Activated gamma-delta T cell treated with Interleukin-2 at 50 U/mL for 16 hours (primary cell): ENCODE results near the gene WHAMM.
"Not testable (repeated sequence)": the region's sequence is repeated elsewhere in the genome, so short reads cannot be mapped to it uniquely, and the experiment has no call there.

Experiments
- DNase-seq: peaks from one replicate; pipeline ENCODE4 v3.0.0-alpha.2; 2020

WHAMM gene

DNA sequence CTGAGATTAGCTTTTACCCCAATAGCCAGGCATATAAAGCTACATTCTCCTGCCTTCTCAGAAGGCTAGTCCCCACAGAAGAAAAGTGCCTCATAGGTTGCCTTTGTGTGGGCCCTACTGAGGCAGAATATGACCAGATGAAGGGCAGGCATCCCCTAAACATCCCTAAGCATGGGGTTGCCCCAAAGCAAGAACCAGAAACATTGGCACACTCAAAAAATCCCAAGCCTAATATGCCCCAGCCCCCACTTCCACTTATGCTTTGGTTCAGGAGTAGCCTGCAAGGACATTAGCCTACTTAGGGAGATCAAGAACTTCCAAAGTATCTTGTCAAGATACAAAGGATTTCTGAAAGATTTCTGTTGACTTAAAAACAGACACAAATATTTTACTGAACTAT lies 29.7 kb downstream of the WHAMM start:
- no peak for DNase-seq

DNA sequence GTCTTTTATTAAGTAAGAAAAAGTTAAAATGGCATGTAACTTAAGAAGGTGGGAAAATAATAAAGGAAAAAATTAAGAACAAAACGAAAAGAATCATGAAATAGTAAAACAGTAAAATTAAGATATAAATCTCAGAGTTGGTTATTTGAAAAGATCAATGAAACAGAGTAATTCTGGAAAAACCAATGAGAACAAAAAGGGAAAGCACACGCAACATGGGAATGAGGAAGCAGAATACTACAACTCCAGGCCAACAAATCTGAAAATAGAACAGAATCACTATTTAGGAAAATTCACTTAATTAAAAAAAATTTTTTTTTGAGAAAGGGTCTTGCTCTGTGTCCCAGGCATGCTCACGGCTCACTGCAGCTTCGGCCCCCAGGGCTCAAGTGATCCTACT lies 30.7 kb downstream of the WHAMM start:
- no peak for DNase-seq

DNA sequence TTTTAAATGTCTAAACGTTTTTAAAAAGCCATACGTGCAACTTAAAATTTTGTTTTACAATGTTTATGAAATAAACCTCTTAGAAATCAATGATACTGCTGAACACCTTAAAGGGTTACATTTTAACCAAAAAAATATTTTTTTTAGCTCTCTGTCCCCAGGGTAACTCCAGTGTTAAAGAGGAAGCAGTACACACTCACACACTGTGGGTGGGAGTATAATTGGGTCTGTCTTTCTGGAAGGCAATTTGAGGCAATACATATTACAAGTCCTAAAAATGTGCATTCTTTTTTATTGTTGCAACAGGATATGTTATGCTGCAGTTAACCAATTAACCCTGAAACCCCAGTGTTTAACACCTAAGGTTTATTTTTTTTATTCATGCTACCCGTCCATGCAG lies 34.1 kb downstream of the WHAMM start:
- DNase-seq = no peak

DNA sequence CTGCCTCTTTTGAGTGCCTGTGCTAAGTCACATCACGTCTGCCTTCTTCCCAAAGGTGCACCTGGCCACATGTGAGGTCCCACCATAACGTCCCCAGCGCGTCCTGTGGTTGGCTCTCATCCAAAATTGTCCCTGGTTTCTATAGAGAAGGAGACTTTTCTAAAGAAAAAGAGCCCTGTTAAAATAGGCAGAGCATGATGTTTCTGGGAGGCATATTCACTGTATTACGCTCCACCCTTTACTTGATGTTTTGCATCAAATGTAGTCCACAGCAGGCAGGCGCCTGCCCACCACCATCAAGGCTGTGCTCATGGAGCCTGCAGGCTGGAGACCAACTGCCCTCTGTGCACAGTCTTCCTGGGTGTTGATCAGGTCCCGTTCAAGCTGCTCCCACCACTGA lies 36.3 kb downstream of the WHAMM start:
- no peak for DNase-seq

DNA sequence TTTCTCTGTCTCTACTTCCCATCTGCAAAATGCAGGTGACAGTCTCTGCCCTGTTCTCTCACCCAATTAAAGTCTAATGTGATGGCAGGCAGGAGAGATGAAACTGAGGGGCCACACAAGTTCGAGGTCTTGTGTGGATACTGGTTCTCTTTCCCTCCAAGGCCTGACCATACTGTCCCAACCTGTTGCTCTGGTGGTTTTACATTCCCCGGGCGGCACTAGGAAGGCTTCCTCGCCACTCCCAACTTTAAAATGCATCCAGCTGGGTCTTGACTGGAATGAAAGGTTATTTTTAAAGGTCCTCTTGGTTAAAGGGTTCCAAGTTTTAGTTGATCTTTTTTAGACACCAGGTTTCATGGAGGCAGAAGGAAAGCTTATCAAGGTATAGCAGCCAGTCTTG lies 37.2 kb downstream of the WHAMM start:
- DNase-seq = no peak

DNA sequence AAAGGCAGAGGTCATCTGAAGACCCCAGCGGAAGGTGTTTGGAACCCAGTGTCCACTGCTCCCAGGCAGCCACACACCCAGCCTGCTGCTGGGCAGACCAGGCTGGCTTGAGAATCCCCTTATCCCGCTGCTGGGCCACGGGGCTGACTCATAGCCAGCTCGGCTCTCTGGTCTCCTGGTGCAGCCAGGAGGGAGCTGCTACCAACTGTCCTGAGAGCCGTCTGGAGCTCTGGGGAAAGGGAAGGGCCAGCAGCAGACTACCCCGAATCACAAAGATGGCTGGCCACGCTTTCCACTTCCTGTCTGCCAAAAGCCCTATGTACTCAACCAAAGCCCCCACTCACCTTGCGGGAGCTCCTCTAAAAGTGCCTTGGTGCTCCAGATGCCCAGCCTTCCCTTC lies 38.3 kb downstream of the WHAMM start:
- DNase-seq = no peak

DNA sequence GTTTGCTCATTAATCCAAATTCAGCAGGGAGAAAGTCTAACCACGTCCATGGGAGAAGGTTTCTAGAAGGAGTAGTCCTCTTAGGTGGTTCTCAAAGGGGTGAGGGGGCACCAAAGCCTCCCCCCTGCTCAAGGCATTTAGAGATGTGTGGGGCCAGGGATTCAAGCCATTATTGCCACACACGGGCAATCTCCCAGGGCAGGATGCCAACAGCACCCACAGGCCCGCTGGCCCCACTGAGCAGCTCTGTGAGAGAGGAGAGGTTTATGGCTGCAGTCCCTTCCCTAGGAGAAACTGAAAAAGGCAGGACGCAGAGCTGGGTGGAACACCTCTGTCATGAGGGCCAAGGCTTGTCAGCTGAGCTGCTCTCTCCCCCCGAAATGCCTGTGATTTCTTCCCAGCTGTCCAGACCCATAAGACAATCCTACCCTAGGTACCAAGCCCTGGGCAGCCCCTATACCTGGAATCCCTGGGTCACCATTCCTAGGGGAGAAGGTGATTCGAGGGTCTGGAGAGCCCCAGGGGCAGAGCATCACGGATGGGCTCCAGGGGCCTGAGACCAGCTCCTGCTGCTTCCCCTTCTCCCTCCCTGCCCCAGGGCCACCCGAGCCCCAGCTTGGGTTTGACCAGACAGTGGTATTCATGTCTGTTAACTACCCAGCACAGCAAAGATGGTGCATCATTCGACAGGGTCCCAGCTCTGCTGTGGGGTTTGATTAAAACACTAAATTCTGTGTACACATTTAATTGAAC lies 39.0 kb downstream of the WHAMM start:
- DNase-seq = no peak

DNA sequence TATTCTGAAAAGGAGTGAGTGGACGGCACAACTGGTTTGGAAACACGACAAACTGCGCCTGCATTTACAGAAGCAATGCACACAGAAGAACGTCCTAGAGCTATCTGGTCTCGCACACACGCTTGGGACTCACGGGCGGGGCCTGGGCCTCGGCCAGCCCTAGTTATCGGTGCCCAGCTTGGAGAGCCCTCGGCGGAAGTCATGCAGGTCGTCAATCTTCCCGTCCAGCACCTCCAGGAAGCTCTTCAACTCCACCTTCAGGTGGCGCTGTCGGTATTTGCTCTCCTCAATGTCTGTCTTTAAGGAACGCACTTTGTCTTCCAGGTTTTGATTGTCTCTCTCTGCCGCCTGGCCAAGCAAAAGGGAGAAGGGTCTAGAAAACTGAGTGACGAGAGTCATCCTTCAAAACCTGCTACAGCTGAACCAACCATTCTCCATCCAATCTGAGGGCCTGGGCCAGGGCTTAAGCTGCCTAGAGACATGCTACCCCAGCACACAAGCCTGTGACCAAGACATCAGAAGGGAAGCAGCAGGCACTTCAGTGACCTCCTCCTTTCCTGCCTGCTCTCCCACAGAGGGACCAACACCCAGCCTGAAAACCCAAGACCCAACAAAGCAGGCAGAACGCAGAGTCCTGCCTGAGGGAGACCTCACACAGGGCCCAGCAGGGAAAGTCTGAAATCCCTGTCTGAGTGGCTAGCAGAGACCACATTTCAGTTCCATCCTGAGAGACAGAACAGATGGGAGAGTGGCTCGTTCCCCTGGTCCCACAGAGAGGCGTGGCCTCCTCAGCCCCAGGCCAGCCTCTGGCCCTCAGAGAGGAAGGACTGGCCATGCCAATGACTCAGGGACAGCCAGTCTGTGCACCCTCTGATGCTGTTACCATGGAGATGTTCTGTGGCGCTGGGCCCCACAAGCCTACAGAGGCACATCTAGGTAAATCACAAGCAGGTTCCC lies 40.4 kb downstream of the WHAMM start:
- peak; percentile 40 for DNase-seq

DNA sequence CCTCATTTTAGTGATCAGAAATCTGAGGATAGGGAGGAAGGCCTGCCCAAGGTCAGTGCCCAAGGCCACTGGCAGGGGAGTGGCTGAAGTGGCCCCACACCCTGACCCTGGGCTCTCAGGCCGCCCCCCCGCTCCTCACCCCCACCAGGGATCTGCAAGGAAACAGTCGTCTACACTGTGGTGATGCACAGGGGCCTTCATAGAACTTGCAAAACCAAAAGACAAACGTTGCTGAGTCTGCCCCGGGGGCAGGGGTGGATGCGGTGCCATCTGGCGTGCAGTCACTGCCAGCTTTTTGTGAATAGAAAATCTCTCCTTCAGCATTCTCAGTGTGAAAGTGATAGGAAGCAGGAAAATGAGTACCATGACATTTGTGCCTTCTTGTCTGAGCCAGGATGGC lies 41.3 kb downstream of the WHAMM start:
- DNase-seq = no peak

DNA sequence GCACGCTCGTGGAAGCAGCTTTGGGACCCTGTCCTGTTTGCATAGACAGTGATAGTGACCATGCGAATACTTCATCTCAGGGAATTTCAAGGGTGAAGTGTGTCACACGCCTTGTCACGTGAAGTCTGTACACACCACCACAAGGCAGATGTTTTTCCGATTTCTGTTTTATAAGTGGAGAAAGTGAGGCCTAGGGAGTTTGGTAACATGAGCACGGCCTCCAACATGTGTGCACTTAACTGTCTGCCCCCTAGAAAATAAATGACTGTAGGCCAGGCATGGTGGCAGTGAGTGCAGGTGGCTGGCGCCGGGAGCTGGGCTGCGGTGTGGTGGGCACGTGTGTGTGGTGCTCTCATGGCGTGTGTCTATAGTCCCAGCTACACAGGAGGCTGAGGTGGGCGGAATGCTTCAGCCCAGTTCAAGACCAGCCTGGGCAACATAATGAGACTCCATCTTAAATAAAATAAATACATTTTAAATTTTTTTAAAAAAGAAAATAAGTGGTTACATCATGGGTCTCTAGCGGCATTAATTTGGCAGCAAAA lies 42.0 kb downstream of the WHAMM start:
- DNase-seq = no peak

DNA sequence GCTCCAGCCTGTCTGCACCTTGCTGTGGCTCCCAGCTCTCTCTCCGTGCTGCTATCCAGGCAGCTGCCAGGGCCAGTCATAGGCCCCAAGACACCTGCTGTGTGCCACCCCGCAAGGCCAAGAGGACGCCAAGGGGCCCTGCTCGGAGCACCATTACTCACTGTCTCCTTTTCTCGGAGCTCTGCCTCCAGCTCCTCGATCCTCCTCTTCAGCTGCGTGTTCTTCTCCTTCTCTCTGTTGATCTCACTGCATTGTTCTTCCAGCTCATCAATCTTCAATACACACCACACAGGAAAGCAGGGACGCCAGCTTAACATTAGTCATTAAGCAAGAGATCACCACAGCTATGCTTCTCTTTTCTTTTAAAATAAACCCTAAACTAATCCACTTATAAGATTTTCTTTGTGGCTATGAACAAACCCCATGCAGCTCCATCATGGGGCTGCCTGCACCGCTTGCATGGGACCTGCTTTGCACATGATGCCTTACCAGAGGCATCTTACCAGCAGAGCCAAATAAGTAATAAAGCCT lies 42.6 kb downstream of the WHAMM start:
- DNase-seq = no peak

DNA sequence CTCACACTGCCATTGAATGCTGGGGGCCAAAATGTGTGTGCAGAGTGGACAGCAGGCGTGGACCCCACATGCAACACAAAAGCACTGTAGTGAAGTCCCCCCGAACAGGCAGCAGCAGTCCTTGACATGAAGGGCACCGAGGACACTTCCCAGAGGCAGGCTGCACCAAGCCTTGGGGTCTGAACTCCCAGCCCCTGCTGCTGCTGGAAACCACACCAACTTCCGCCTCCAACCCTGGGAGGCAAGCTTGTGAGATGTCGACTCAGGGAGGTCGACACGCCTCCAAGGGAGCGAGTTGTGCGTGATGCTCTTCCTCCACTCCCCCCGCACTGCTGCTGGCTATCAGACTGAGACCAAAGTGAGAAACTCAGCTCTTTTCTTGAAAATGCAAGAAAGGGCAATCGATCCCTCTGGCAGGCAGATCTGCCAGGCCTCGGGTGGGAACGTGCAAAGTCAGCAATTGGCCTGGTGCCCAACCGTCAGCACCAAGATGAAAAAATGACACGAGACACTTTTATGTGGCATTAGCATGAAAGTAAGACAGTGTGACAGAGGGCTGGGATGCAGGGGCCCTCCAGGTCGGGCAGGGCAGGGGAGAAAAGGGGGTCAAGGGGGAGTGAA lies 43.6 kb downstream of the WHAMM start:
- DNase-seq = no peak

DNA sequence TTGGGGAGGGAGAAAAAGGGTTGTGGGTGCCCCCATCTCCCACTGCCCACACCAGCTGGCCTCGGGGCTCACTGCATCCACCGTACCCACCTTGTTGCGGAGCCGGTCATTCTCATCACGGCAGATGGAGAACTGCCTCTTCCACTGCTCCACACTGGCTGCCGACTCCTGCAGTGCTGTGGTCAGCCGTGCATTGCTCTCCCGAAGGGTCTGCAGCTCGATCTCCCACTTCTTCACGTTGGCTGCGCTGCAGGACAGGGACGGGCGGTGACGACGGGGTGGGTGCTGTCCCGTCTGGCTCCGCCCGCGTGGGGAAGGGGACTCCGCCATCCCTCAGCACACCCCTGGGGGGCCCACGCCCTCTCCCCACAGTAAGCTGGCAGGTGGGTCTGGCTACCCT lies 45.1 kb downstream of the WHAMM start:
- no peak for DNase-seq

DNA sequence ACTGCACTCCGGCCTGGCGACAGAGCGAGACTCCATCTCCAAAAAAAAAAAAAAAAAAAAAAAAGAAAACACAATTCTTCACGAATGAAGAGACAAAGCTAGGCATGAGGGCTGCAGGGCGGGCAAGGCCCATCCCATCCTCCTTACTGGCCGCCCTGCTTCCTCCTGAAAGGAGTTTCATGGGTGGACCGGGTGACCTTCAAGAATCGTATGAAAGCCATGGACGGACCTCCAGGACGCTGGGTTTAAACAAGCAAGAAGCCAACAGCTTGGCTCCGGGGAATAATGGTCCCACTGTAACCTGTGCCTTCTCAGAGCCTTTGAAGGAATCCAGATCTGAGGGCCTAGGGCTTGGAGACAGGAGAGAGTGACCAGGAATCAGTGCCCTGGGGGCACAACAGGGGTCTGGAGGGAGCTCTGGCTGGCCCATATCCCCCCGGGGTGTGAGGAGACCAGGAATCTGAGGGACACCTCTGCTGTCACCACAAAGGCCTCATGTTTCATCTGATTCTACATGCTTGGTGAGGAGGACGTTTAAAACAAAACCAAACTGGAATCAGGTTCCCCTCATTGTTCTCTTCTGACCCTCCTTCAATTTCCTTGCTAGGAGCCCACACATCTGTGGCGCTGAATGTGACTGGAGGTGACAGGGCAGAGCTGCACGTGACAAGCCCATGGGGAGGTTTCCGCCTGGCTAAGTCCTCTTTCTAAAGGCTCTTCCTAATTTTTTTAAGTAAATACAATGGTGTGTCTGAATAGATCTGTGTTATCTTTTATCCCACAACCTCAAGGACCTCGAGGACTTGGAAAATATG lies 46.1 kb downstream of the WHAMM start:
- DNase-seq = no peak

DNA sequence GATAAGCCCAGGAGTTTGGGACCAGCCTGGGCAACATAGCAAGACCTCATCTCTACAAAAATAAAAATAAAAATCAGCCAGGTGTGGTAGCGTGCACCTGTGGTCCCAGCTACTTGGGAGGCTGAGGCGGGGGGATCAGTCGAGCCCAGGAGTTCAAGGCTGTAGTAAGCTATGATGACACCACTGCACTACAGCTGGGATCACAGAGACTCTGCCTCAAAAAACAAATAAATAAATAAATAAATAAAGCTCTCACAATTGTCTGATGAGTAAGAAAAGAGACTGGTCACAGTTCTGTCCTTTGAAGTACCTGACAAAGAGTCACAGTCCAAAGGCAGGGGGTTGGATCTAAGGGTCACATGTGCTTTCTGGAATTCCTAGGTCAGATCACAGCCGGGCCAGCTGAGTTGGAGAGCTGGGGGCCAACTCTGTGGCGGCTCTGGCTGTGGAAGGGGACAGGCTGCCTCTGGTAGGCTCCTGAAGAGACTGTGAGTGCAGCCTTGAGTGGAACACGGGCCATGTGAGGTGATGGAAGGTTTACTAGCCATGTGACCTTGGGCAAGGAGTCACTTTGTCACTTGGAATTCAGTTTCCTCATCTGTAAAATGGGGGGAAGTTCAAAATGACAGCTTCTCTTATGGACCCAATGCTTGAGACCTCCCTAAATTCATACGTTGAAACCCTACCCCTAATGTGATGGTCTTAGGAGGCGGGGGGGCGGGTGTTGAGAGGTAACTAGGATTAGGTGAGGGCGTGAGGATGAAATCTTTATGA lies 47.2 kb downstream of the WHAMM start:
- no peak for DNase-seq

DNA sequence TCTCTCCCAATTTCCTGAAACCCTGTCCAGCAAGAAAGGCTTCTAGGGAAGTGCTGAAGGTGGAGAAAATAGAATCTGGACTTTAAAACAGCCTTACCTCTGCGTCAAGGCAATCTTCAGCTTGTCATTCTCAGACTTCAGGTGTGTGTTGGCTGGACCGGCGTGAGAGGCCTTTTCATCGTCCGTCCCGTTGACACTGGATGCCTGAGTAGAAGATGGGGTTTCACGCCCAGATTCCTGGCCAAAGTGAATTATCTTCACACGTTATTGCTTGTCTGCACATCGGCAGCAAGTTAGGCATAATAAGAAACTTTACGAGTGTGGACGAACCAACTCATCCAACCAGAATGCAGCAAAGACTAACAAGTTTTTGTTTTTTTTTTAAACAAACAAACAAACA lies 49.5 kb downstream of the WHAMM start:
- DNase-seq = no peak

DNA sequence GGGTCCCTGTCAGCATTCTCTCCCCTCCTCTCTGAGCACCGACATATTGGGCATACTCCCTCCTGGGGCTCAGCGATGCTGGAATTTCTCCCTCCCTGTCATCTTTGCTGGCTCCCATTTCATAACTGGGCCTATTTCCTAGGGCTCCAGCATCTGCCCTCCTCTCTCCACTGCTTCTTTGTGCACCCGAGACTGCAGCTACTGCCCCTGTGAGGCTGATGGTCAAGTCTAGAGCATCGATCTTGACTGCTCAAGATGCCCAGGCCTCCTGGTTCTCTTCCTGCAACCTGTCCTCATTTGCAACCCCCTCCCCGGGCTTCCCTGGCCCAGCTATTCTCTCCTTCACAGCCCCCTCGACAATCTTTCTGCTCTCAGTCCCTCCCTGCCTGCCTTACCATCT lies 53.5 kb downstream of the WHAMM start:
- DNase-seq = no peak

DNA sequence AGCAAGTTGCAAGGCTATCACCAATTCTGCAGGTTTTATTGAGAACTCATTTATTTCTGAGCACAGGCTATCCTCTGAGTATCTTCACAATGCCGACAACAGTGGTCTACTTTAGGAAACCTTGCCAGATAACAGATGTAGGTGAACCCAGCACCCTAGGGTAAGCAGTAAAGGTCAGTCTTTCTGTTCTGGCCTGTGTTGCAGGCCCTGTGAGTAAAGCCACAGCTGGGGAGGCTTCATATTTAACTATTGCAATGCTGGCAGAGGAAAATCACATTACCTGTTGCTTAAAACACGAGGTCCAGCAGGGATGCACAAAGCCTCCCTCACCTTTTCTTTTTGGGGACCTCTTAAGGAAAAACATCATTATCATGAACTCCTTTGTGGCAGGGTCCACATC lies 55.5 kb downstream of the WHAMM start:
- no peak for DNase-seq

DNA sequence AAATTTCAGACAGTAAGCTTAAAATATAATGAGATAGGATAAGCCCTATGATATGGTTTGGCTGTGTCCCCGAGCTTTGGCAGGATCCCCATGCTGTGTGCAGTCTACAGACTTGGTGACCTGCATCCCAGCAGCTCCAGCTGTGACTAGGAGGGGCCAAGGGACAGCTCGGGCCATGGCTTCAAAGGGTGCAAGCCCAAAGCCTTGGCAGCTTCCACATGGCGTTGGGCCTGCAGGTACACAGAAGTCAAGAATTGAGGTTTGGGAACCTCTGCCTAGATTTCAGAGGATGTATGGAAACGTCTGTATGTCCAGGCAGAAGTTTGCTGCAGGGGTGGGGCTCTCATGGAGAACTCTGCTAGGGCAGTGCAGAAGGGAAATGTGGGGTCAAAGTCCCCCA lies 56.2 kb downstream of the WHAMM start:
- not testable (repeated sequence) for DNase-seq

DNA sequence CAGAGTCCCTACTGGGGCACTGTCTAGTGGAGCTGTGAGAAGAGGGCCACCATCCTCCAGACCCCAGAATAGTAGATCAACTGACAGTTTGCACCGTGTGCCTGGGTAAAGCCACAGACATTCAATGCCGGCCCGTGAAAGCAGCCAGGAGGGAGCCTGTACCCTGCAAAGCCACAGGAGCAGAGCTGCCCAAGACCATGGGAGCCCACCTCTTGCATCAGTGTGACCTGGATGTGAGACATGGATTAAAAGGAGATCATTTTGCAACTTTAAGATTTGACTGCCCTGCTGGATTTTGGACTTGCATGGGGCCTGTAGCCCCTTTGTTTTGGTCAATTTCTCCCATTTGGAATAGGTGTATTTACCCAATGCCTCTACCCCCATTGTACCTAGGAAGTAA lies 56.6 kb downstream of the WHAMM start:
- DNase-seq = not testable (repeated sequence)

DNA sequence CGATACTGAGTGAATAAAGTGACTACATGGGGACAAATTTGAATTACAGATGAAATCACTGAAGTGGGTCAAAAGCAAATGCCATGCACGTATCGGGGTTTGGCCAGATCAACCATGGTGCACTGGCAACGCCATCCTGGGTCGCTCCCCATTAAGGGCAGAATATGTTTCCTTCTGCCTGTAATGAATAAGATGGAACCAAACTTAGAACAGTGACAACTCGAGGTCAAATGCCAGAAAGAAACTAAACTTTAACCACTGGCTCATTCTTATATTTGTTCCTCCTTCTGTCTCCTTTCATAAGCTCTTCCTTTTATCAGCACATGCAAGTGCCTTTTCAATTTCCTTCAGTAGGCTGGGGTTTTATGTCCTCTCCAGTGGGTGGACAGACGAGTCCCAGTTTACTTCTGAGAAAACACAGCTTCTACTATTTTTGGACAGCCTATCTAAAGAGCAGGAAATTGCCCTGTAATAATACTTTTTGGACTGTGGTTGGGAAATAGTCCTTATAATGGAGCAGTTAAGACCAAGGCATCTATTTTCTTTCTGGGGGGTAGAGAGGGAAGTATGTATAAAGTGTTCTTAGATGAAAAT lies 61.4 kb downstream of the WHAMM start:
- DNase-seq = no peak
